Ascending aorta (tissue), 2 donors: ENCODE measurements around the gene RPA1. TPM values are rescaled to one million over a fixed set of nuclear protein-coding genes. Genes with fewer than 3 reads are reported as not detected.

Experiments
- DNase-seq, 2 donors: peaks; one replicate each; pipeline ENCODE4 v3.0.0-alpha.2; 2019; ENCODE audit warnings: low spot score in 2 of 2
- H3K27ac ChIP-seq, 2 donors: fragments of 200-600 bp; sonication (generic); one replicate each; pipeline ENCODE4 v1.5.1; 2016 to 2017; ENCODE audit warnings: mild to moderate bottlenecking in 1 of 2
- H3K27me3 ChIP-seq: fragments of 200-600 bp; sonication (generic); one replicate; pipeline ENCODE4 v1.5.1; 2017
- H3K36me3 ChIP-seq, 2 donors: fragments of 200-600 bp; sonication (generic); one replicate each; pipeline ENCODE4 v1.5.1; 2016
- H3K4me1 ChIP-seq, 2 donors: fragments of 200-600 bp; sonication (generic); one replicate each; pipeline ENCODE4 v1.5.1; 2016 to 2017; ENCODE audit warnings: mild to moderate bottlenecking in 1 of 2
- H3K4me3 ChIP-seq, 2 donors: fragments of 200-600 bp; sonication (generic); one replicate each; pipeline ENCODE4 v1.5.1; 2016 to 2017; ENCODE audit warnings: mild to moderate bottlenecking in 1 of 2
- H3K9me3 ChIP-seq, 2 donors: fragments of 200-600 bp; sonication (generic); one replicate each; pipeline ENCODE4 v1.5.1; 2016
- intact Hi-C: fragments of 100-400 bp; cut with DNase I; formaldehyde crosslinking; loops from one replicate; pipeline ENCODE4 v1.15.1; 2023
- total RNA-seq: library from RNA; depleted of rRNA; stranded (reverse); fragments of >200 nt; gene quantifications from one replicate; pipeline ENCODE4 v1.1.0, GENCODE V29; 2016
- TF ChIP-seq, protein P1 (sequence below), 3 experiments: fragments of 200-600 bp in 2 of 3; fragments of 450-650 bp in 1 of 3; sonication (generic) in 2 of 3; IDR thresholded peaks; one replicate each; pipeline ENCODE4 v1.5.1; 2016 to 2019; ENCODE audit warnings: antibody characterized with exemption in 3 of 3, mild to moderate bottlenecking in 1 of 3, moderate library complexity in 1 of 3

Gene RPA1
- total RNA-seq, 1 donor from 2014 or later = 34.0 TPM

DNA sequence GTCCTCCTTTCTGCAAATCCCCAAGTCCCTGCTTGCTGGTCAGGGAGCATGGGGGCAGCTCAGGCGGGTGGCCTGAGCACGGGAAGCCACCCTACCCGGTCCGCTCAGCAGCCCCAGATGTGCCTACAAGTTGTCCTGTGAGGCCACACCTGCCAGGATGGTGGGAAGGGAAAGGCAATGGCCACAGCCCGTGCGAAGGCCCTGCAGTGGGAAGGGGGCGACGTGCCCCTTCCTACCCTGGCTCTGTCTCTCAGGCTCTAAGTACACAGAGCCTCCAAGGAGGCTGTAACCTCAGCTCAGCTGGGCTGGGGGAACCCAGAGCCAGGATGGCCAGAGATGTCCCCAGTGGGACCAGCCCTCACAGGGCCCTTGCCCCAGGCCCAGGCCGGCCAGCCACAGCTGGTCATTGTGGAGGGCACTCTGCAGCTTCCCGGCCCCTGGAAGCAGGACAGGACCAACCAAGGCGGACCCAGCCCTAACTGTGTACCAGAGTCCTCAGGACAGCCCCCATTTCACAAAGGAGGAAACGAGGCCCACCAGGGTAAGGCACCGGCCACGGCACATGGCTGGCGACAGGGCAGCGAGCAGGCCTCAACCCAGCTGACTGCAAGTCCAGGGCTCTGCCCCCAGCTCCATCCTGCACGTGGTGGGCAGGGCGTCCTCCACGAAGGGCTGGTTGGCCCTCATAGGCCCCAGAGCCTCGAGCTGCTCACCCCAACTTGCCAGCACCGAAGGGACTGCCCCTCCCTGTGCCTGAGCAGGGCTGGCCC lies 113.0 kb downstream of the RPA1 start:
- Histone ChIP-seq H3K4me1 (no peaks in the 10 kb centered on the region), H3K4me3 (no peak overlapping the region)
- TF ChIP-seq, protein P1, sequence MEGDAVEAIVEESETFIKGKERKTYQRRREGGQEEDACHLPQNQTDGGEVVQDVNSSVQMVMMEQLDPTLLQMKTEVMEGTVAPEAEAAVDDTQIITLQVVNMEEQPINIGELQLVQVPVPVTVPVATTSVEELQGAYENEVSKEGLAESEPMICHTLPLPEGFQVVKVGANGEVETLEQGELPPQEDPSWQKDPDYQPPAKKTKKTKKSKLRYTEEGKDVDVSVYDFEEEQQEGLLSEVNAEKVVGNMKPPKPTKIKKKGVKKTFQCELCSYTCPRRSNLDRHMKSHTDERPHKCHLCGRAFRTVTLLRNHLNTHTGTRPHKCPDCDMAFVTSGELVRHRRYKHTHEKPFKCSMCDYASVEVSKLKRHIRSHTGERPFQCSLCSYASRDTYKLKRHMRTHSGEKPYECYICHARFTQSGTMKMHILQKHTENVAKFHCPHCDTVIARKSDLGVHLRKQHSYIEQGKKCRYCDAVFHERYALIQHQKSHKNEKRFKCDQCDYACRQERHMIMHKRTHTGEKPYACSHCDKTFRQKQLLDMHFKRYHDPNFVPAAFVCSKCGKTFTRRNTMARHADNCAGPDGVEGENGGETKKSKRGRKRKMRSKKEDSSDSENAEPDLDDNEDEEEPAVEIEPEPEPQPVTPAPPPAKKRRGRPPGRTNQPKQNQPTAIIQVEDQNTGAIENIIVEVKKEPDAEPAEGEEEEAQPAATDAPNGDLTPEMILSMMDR (IDR thresholded peaks at IDR 0.05) = no peak

DNA sequence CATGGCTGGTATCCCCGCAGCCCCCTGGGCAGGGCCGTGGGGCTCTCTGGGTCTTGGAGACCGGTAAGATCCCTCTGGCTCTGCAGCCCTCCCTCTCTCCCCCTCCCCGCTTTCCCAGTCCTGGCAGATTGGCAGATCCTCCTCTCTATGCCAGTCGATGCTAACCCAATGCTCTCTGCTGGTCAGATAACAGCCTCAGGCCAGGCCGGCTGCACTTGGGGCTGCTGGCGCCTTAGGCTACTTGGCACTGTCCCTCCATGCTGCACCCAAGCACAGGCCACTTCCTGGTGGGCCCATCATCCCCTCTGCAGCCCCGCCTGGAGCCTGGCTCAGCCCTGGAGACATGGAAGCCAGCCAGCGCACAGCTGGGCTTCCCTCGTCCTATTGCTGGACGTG lies 113.6 kb downstream of the RPA1 start:
- TF ChIP-seq, protein P1 (IDR thresholded peaks at IDR 0.05) = no peak
- H3K36me3 ChIP-seq = no peaks in the 10 kb centered on the region
- no peak for DNase-seq
- H3K27ac ChIP-seq = no peak overlapping the region
- no peaks in the 10 kb centered on the region for H3K27me3 ChIP-seq
- H3K4me3 ChIP-seq = no peak overlapping the region
- H3K9me3 ChIP-seq = no peaks in the 10 kb centered on the region
- no peaks in the 10 kb centered on the region for H3K4me1 ChIP-seq
- intact Hi-C loops = no loop called here

More for the DNA sequence above, 113.0 kb downstream of the RPA1 start:
- intact Hi-C loops = no loop called here
- Histone ChIP-seq H3K9me3 (no peaks in the 10 kb centered on the region), H3K27ac (no peak overlapping the region), H3K27me3 (no peaks in the 10 kb centered on the region), H3K36me3 (no peaks in the 10 kb centered on the region)
- DNase-seq = no peak

DNA sequence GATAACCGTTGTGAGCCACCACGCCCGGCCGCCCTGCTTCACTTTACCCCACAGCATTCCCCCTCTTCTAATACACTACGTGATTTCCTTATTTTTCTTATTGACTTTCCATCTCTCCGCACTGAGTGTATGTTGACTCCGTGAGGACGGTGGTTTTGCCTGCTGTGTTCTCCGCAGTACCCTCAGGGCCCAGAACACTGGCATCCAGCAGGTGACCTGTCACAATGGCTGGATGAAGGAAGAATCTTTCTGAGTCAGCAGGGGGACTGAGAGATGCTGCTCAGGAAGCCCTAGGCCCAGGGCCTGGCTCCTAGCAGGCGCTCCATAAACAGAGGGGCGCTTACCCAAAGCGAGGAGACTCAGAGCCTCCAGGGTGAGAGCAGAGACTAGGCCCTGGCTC lies 115.8 kb downstream of the RPA1 start:
- H3K4me1 ChIP-seq = no peaks in the 10 kb centered on the region
- H3K27ac ChIP-seq = no peak overlapping the region
- no peaks in the 10 kb centered on the region for H3K36me3 ChIP-seq
- H3K27me3 ChIP-seq = no peaks in the 10 kb centered on the region
- no peak for DNase-seq
- no peaks in the 10 kb centered on the region for H3K9me3 ChIP-seq
- TF ChIP-seq, protein P1 (IDR thresholded peaks at IDR 0.05) = no peak
- H3K4me3 ChIP-seq = no peak overlapping the region
- intact Hi-C loops = no loop called here

DNA sequence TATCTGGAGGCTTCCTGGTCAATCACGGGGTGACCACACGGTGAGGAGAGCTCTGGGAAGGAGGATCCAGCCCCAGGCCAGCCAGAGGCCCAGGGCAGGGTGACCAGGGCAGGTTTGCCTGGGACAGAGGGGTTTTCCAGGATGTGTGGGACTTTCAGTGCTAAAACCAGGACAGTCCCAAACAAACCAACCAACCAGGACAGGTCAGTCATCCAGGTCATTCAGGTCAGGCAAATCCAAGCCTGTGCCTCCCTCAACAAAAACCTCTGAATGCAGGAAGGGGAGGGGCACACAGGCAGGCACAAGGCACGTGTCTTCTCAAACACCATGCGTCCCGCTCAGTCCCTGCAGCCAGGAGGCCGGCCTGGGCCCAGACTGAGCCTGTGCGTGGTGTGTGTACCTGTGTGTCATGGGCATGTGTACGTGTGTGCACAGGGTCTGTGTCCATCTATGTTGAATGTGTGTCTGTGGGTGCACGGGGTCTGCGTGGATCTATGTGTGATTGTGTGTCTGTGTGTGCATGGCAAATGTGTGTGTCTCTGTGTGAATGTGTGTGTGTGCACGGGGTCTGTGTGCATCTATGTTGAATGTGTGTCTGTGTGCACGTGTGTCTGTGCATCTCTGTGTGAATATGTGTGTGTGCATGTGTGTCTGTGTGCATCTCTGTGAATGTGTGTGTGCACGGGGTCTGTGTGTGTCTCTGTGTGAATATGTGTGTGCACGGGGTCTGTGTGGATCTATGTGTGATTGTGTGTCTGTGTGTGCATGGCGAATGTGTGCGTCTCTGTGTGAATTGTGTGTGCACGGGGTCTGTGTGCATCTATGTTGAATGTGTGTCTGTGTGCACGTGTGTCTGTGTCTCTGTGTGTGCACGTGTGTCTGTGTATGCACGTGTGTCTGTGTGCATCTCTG lies 116.5 kb downstream of the RPA1 start:
- intact Hi-C loops = no loop called here
- Histone ChIP-seq H3K27ac (no peak overlapping the region), H3K36me3 (no peaks in the 10 kb centered on the region), H3K9me3 (no peaks in the 10 kb centered on the region), H3K4me3 (no peak overlapping the region), H3K27me3 (no peaks in the 10 kb centered on the region), H3K4me1 (no peaks in the 10 kb centered on the region)
- TF ChIP-seq, protein P1 (IDR thresholded peaks at IDR 0.05) = no peak
- no peak for DNase-seq

DNA sequence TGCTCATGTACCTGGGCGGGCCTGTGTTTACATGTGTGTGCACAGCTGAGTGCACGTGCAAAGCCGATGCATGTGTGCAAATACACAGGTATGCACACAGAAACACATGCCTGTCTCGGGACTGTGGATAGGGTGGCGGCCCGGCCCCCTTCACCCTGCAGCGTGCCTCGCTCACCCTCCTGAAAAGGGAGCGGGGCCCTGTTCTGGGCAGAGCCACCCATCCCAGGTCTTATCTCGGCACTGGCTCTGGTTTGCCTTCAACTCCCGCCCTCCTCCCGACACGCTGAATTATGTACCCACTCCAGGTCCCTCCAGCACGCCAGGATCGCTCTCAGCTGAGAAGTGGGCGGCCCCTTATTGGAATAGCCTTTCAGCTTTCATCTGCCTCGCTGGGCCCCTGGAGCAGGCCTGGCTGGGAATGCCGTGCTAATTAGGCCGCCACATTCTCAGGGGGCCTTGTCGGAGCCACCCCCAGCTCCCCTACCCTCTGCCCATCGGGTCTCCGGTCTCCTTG lies 117.5 kb downstream of the RPA1 start:
- H3K4me3 ChIP-seq = no peak overlapping the region
- no peaks in the 10 kb centered on the region for H3K36me3 ChIP-seq
- TF ChIP-seq, protein P1 (IDR thresholded peaks at IDR 0.05) = no peak
- DNase-seq = no peak
- no peaks in the 10 kb centered on the region for H3K27me3 ChIP-seq
- H3K9me3 ChIP-seq = no peaks in the 10 kb centered on the region
- no peak overlapping the region for H3K27ac ChIP-seq
- intact Hi-C loops = no loop called here
- H3K4me1 ChIP-seq = no peaks in the 10 kb centered on the region
